Nephron progenitor cell (in vitro differentiated cells): ENCODE measurements around the gene TIMP3.

ENCODE experiments used
- DNase-seq: peaks from one replicate; pipeline ENCODE4 v3.0.0; 2021
- H3K27ac Mint-ChIP-seq: 2 replicates; pipeline ENCODE4 v1.8.0; 2021; ENCODE audit warnings: mild to moderate bottlenecking, moderate library complexity, mixed read lengths
- H3K27me3 Mint-ChIP-seq: 2 replicates; pipeline ENCODE4 v1.8.0; 2021; ENCODE audit warnings: mild to moderate bottlenecking, low read depth, mixed read lengths; ENCODE audit not compliant: poor library complexity
- H3K36me3 Mint-ChIP-seq: 2 replicates; pipeline ENCODE4 v1.8.0; 2021; ENCODE audit warnings: low read depth, mixed read lengths
- H3K4me1 Mint-ChIP-seq: 2 replicates; pipeline ENCODE4 v1.8.0; 2021; ENCODE audit warnings: mixed read lengths
- H3K4me3 Mint-ChIP-seq: 2 replicates; pipeline ENCODE4 v1.8.0; 2021; ENCODE audit warnings: mild to moderate bottlenecking, moderate library complexity, mixed read lengths
- H3K9me3 Mint-ChIP-seq: 2 replicates; pipeline ENCODE4 v1.8.0; 2021; ENCODE audit warnings: mild to moderate bottlenecking, moderate library complexity, mixed read lengths
- TF ChIP-seq, protein P1 (sequence below): fragments of 200-600 bp; sonication (generic); IDR thresholded peaks from 2 replicates; pipeline ENCODE4 v1.5.0; 2021; ENCODE audit warnings: antibody characterized with exemption

The TIMP3 gene

DNA sequence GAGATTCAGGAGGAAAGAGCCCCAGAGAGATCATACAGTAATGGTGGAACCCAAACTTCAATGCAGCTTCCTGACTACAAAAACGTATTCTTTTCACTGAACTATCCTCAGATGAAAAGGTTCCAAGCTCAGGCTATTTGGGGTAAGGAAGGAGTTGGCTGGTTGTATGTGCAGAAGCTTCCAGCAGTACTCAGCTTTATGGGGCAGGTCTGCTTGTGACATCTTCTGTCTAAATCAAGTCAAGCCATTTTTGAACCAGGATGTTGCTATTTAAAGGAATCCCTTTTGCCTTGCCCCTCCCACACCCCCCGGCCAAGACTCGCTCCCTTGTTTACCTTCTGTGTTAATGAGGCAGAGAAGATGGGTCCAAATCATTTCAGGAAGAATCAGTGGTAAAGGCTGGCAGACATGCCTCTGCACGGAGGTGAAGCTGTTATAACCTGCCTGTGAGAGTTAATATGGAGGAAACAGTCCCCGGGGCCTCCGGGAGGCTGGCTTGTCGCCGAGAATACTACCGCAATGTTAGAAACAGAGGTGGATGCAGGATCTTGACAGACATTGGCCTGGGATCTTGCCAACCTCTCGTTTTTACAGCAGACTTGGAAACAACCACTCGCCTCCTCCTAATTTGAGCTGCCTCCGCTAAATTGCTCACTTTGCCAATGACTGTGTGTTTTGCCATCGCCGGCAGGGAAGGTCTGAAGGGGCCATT is 45.4 kb downstream of the TIMP3 start:
- no peak overlapping the region for H3K4me3 Mint-ChIP-seq
- peaks cover 17% of the 10 kb centered on the region for H3K4me1 Mint-ChIP-seq
- peaks cover 4% of the 10 kb centered on the region for H3K27me3 Mint-ChIP-seq
- TF ChIP-seq, protein P1, sequence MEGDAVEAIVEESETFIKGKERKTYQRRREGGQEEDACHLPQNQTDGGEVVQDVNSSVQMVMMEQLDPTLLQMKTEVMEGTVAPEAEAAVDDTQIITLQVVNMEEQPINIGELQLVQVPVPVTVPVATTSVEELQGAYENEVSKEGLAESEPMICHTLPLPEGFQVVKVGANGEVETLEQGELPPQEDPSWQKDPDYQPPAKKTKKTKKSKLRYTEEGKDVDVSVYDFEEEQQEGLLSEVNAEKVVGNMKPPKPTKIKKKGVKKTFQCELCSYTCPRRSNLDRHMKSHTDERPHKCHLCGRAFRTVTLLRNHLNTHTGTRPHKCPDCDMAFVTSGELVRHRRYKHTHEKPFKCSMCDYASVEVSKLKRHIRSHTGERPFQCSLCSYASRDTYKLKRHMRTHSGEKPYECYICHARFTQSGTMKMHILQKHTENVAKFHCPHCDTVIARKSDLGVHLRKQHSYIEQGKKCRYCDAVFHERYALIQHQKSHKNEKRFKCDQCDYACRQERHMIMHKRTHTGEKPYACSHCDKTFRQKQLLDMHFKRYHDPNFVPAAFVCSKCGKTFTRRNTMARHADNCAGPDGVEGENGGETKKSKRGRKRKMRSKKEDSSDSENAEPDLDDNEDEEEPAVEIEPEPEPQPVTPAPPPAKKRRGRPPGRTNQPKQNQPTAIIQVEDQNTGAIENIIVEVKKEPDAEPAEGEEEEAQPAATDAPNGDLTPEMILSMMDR, result no peak
- peak overlapping the region; percentile 37 for H3K27ac Mint-ChIP-seq
- DNase-seq, result no peak
- no peaks in the 10 kb centered on the region for H3K9me3 Mint-ChIP-seq
- H3K36me3 Mint-ChIP-seq, result no peaks in the 10 kb centered on the region

DNA sequence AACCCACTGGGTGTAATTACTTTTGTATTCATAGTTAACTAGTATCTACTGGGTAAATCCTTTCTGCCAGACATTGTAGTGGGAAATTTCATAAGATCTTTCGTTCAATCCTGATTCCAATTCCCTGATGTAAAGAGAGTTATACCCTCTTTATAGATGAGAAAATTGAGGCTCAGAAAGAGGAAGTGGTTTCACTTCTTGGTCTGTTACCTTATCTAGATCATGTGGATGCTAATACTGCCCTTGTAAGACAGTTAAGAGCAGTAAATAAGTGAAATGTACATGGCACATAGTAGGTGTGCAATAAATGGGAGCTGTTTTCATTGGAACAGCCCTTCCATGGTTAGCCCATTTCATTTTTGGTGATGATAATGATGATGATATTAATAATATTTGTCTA is 46.7 kb downstream of the TIMP3 start:
- Mint-ChIP-seq H3K27me3 (peaks cover 4% of the 10 kb centered on the region), H3K36me3 (no peaks in the 10 kb centered on the region), H3K4me3 (no peak overlapping the region), H3K27ac (no peak overlapping the region), H3K9me3 (no peaks in the 10 kb centered on the region), H3K4me1 (peaks cover 27% of the 10 kb centered on the region)
- TF ChIP-seq, protein P1, result no peak
- no peak for DNase-seq

DNA sequence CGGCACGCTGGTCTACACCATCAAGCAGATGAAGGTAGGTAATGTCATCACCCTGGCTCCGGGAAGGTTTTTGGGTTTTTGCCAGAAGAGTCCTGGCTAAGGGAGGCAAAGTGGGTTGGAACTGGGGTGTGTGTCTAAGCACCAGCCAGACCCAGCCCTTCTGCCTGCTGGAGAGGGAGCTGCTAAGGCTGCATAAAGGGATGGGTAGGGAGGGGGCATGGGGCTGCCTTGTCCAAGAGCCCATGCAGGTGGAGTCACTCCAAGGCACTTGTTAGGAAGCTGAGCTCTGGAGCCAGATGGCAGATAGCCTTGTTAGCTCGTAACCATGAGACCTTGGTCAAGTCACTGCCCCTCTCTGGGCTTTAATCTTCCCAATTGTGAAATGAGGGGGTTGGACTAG is 48.0 kb downstream of the TIMP3 start:
- peaks cover 28% of the 10 kb centered on the region for H3K4me1 Mint-ChIP-seq
- TF ChIP-seq, protein P1, result no peak
- H3K27me3 Mint-ChIP-seq, result peaks cover 4% of the 10 kb centered on the region
- DNase-seq, result no peak
- H3K4me3 Mint-ChIP-seq, result no peak overlapping the region
- no peak overlapping the region for H3K27ac Mint-ChIP-seq
- H3K36me3 Mint-ChIP-seq, result no peaks in the 10 kb centered on the region
- H3K9me3 Mint-ChIP-seq, result no peaks in the 10 kb centered on the region

DNA sequence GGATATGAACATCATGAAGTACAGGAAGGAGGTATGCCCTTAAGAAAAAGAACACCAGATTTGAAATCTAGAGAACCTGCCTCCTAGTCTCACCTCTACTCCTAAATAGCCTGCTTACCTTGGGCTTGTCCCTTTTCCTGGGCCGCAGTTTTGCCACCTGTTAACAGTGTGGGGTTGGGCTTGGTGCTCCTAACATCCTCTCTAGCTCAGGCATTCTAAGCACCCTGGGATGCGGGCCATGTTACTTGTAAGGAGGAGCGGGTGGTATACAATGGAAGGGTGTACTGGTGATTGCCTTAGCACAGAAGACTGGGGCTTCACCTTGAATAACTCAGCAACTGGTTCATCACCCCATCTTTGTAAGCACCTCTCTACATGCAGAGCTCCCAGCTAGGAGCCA is 48.7 kb downstream of the TIMP3 start:
- Mint-ChIP-seq H3K4me1 (peaks cover 28% of the 10 kb centered on the region), H3K27ac (no peak overlapping the region), H3K4me3 (no peak overlapping the region), H3K27me3 (peaks cover 4% of the 10 kb centered on the region), H3K9me3 (no peaks in the 10 kb centered on the region), H3K36me3 (no peaks in the 10 kb centered on the region)
- TF ChIP-seq, protein P1, result no peak
- no peak for DNase-seq

DNA sequence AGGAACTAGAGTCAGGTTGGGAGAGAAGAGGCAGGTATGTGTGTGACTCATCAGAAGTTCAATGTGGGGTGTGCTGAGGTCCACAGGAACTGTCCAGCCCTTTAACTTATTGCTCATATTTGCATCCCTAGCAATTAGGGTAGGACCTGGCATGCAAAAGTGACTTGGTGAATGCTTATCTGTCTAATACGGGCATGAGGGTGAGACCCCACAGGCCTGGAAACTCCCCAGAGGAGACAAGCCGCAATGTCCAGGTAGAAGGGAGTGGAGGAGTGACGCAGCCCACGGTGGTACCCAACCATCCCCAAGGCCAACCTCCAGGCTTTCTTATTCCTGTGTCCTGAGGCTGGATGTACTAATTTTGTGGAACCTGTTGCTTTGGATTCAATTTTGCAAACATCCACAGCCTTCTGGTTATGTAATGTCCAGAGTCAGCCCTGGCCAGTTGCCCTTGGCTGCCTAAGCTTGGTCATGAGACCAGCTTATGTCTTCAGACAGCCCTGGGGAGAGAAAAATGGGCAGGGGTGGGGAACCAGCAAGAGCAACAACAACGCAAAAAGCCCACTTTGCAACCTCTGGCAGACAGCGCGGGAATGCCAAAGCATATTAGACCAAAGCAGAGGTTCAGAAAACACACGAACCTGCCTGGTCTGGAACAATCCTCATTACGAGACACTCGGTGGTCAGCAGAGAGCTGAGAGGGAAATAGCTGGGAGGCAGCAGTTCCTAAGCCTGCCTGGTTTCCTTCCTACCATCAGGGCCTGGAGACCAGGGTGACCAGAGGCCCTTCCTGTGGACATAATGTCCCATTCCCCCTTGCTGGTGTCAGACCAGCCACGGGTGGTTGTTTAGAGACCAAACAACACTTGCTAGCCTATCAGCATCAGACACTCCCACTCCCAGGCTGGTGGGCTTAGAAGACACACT is 49.3 kb downstream of the TIMP3 start:
- Mint-ChIP-seq H3K4me1 (peaks cover 28% of the 10 kb centered on the region), H3K27me3 (peaks cover 4% of the 10 kb centered on the region)
- TF ChIP-seq, protein P1, result no peak

More for the DNA sequence above, 49.3 kb downstream of the TIMP3 start:
- no peaks in the 10 kb centered on the region for H3K36me3 Mint-ChIP-seq
- H3K9me3 Mint-ChIP-seq, result no peaks in the 10 kb centered on the region
- no peak for DNase-seq
- peak overlapping the region; percentile 43 for H3K27ac Mint-ChIP-seq
- H3K4me3 Mint-ChIP-seq, result no peak overlapping the region
